Effector memory CD8-positive, alpha-beta T cell (primary cell): ENCODE data around the gene EFCAB12.
"Not testable (repeated sequence)": the region's sequence is repeated elsewhere in the genome, so short reads cannot be mapped to it uniquely, and the experiment has no call there.

Experiments
- ATAC-seq: fragments of 150-1000 bp; cut with Tn5 transposase; replicated peaks from 2 replicates; pipeline ENCODE4 v1.10.0; 2021; ENCODE audit warnings: mild to moderate bottlenecking, moderate library complexity
- DNase-seq, 3 experiments: peaks; one replicate each; pipeline ENCODE4 v3.0.0; 2021
- H3K27ac Mint-ChIP-seq, 2 donors: one replicate each; pipeline ENCODE4 v1.8.0; 2022; ENCODE audit warnings: mild to moderate bottlenecking in 2 of 2, mixed read lengths in 2 of 2, moderate library complexity in 2 of 2
- H3K27me3 Mint-ChIP-seq, 2 donors: one replicate each; pipeline ENCODE4 v1.8.0; 2022; ENCODE audit warnings: mixed read lengths in 2 of 2
- H3K36me3 Mint-ChIP-seq: one replicate; pipeline ENCODE4 v1.8.0; 2022; ENCODE audit warnings: mild to moderate bottlenecking, moderate library complexity, mixed read lengths; ENCODE audit not compliant: insufficient read depth
- H3K4me1 Mint-ChIP-seq, 2 donors: one replicate each; pipeline ENCODE4 v1.8.0; 2022; ENCODE audit warnings: low read depth in 2 of 2, mixed read lengths in 2 of 2
- H3K4me3 Mint-ChIP-seq, 2 donors: one replicate each; pipeline ENCODE4 v1.8.0; 2022; ENCODE audit warnings: mild to moderate bottlenecking in 2 of 2, mixed read lengths in 2 of 2, moderate library complexity in 2 of 2
- H3K9me3 Mint-ChIP-seq, 2 donors: one replicate each; pipeline ENCODE4 v1.8.0; 2022; ENCODE audit warnings: mixed read lengths in 2 of 2

EFCAB12 gene

GRCh38 chr3:129391583-129391982 is 36.9 kb downstream of the EFCAB12 start:
- H3K9me3 Mint-ChIP-seq, ATAC-seq, H3K4me3 Mint-ChIP-seq, H3K27ac Mint-ChIP-seq, H3K4me1 Mint-ChIP-seq, DNase-seq, H3K27me3 Mint-ChIP-seq: not testable (repeated sequence)
- H3K36me3 Mint-ChIP-seq = peaks cover 50% of the 10 kb centered on the region

- no peak for DNase-seq
- H3K9me3 Mint-ChIP-seq = no peaks in the 10 kb centered on the region
- no peak overlapping the region for H3K27ac Mint-ChIP-seq
- H3K4me1 Mint-ChIP-seq = peaks cover under 1 to 1% of the 10 kb centered on the region in 2 donors
- peaks cover 46% of the 10 kb centered on the region for H3K36me3 Mint-ChIP-seq
- ATAC-seq = no peak
- no peak overlapping the region for H3K4me3 Mint-ChIP-seq
- H3K27me3 Mint-ChIP-seq = no peaks in the 10 kb centered on the region
Measured at GRCh38 chr3:129389572-129389937, 38.9 kb downstream of the EFCAB12 start.

GRCh38 chr3:129388791-129389571 is 39.5 kb downstream of the EFCAB12 start:
- DNase-seq, ATAC-seq, H3K9me3 Mint-ChIP-seq, H3K27me3 Mint-ChIP-seq, H3K4me1 Mint-ChIP-seq, H3K4me3 Mint-ChIP-seq: not testable (repeated sequence)
- H3K36me3 Mint-ChIP-seq = peaks cover 42% of the 10 kb centered on the region
- peak overlapping the region in 1 of 2 donors; percentile 75 for H3K27ac Mint-ChIP-seq

- no peaks in the 10 kb centered on the region for H3K9me3 Mint-ChIP-seq
- no peak overlapping the region for H3K4me3 Mint-ChIP-seq
- H3K27me3 Mint-ChIP-seq = no peaks in the 10 kb centered on the region
- no peak for ATAC-seq
- DNase-seq = no peak
- no peaks in the 10 kb centered on the region for H3K4me1 Mint-ChIP-seq
- peaks cover 31% of the 10 kb centered on the region for H3K36me3 Mint-ChIP-seq
- H3K27ac Mint-ChIP-seq = peak overlapping the region in 1 of 2 donors; percentile 32
Measured at GRCh38 chr3:129387487-129387886, 40.9 kb downstream of the EFCAB12 start.

GRCh38 chr3:129386984-129387383 is 41.5 kb downstream of the EFCAB12 start:
- H3K4me3 Mint-ChIP-seq = no peak overlapping the region
- H3K27ac Mint-ChIP-seq = peak overlapping the region in 1 of 2 donors; percentile 32
- H3K36me3 Mint-ChIP-seq = peaks cover 31% of the 10 kb centered on the region
- ATAC-seq = no peak
- DNase-seq = no peak
- H3K27me3 Mint-ChIP-seq = no peaks in the 10 kb centered on the region
- H3K9me3 Mint-ChIP-seq = no peaks in the 10 kb centered on the region
- no peaks in the 10 kb centered on the region for H3K4me1 Mint-ChIP-seq

- H3K27ac Mint-ChIP-seq = peak overlapping the region; percentile 7 to 49
- not testable (repeated sequence) for H3K27me3 Mint-ChIP-seq, DNase-seq, H3K4me3 Mint-ChIP-seq, H3K9me3 Mint-ChIP-seq, H3K4me1 Mint-ChIP-seq, ATAC-seq
- peaks cover 20% of the 10 kb centered on the region for H3K36me3 Mint-ChIP-seq
Measured at GRCh38 chr3:129385507-129385906, 42.9 kb downstream of the EFCAB12 start.

- Mint-ChIP-seq H3K27me3 (no peaks in the 10 kb centered on the region), H3K27ac (peak overlapping the region; percentile 7 to 49), H3K9me3 (no peaks in the 10 kb centered on the region), H3K4me3 (no peak overlapping the region), H3K36me3 (peaks cover 18% of the 10 kb centered on the region), H3K4me1 (no peaks in the 10 kb centered on the region)
- ATAC-seq = no peak
- DNase-seq = no peak
Measured at GRCh38 chr3:129384594-129385323, 43.7 kb downstream of the EFCAB12 start.

- not testable (repeated sequence) for H3K27ac Mint-ChIP-seq, H3K4me3 Mint-ChIP-seq, ATAC-seq
Measured at GRCh38 chr3:129384103-129384502, 44.3 kb downstream of the EFCAB12 start.

GRCh38 chr3:129383292-129383860 is 45.1 kb downstream of the EFCAB12 start:
- DNase-seq (peak; percentile 33 to 48 (median 36)), ATAC-seq (peak; percentile 97)
- Mint-ChIP-seq H3K27me3 (no peaks in the 10 kb centered on the region), H3K4me1 (no peaks in the 10 kb centered on the region), H3K9me3 (no peaks in the 10 kb centered on the region), H3K4me3 (no peak overlapping the region), H3K27ac (no peak overlapping the region), H3K36me3 (peaks cover 18% of the 10 kb centered on the region)

More at GRCh38 chr3:129384103-129384502, 44.3 kb downstream of the EFCAB12 start:
- not testable (repeated sequence) for H3K9me3 Mint-ChIP-seq, H3K4me1 Mint-ChIP-seq, DNase-seq, H3K27me3 Mint-ChIP-seq
- peaks cover 18% of the 10 kb centered on the region for H3K36me3 Mint-ChIP-seq

GRCh38 chr3:129382366-129382765 is 46.1 kb downstream of the EFCAB12 start:
- H3K4me3 Mint-ChIP-seq = no peak overlapping the region
- no peak for ATAC-seq

GRCh38 chr3:129379582-129380358 is 48.7 kb downstream of the EFCAB12 start:
- H3K36me3 Mint-ChIP-seq = peaks cover 8% of the 10 kb centered on the region
- no peaks in the 10 kb centered on the region for H3K27me3 Mint-ChIP-seq
- no peak for ATAC-seq
- H3K27ac Mint-ChIP-seq = no peak overlapping the region
- H3K9me3 Mint-ChIP-seq = no peaks in the 10 kb centered on the region
- no peak overlapping the region for H3K4me3 Mint-ChIP-seq
- no peaks in the 10 kb centered on the region for H3K4me1 Mint-ChIP-seq
- no peak for DNase-seq

More at GRCh38 chr3:129382366-129382765, 46.1 kb downstream of the EFCAB12 start:
- H3K4me1 Mint-ChIP-seq = no peaks in the 10 kb centered on the region
- H3K36me3 Mint-ChIP-seq = peaks cover 15% of the 10 kb centered on the region
- H3K9me3 Mint-ChIP-seq = no peaks in the 10 kb centered on the region
- DNase-seq = no peak
- no peaks in the 10 kb centered on the region for H3K27me3 Mint-ChIP-seq
- H3K27ac Mint-ChIP-seq = no peak overlapping the region

- H3K27me3 Mint-ChIP-seq = no peaks in the 10 kb centered on the region
- no peak overlapping the region for H3K4me3 Mint-ChIP-seq
Measured at GRCh38 chr3:129378949-129379348, 49.5 kb downstream of the EFCAB12 start.

GRCh38 chr3:129377615-129378014 is 50.8 kb downstream of the EFCAB12 start:
- Mint-ChIP-seq H3K4me1 (no peaks in the 10 kb centered on the region), H3K36me3 (peaks cover 5% of the 10 kb centered on the region), H3K9me3 (no peaks in the 10 kb centered on the region), H3K4me3 (no peak overlapping the region), H3K27ac (no peak overlapping the region), H3K27me3 (no peaks in the 10 kb centered on the region)
- ATAC-seq (no peak), DNase-seq (no peak)

More at GRCh38 chr3:129378949-129379348, 49.5 kb downstream of the EFCAB12 start:
- peaks cover 5% of the 10 kb centered on the region for H3K36me3 Mint-ChIP-seq
- no peaks in the 10 kb centered on the region for H3K4me1 Mint-ChIP-seq
- no peak overlapping the region for H3K27ac Mint-ChIP-seq
- ATAC-seq = no peak
- no peaks in the 10 kb centered on the region for H3K9me3 Mint-ChIP-seq
- no peak for DNase-seq
